Measurements from ENCODE around the gene SEC16A.

SEC16A gene

DNA sequence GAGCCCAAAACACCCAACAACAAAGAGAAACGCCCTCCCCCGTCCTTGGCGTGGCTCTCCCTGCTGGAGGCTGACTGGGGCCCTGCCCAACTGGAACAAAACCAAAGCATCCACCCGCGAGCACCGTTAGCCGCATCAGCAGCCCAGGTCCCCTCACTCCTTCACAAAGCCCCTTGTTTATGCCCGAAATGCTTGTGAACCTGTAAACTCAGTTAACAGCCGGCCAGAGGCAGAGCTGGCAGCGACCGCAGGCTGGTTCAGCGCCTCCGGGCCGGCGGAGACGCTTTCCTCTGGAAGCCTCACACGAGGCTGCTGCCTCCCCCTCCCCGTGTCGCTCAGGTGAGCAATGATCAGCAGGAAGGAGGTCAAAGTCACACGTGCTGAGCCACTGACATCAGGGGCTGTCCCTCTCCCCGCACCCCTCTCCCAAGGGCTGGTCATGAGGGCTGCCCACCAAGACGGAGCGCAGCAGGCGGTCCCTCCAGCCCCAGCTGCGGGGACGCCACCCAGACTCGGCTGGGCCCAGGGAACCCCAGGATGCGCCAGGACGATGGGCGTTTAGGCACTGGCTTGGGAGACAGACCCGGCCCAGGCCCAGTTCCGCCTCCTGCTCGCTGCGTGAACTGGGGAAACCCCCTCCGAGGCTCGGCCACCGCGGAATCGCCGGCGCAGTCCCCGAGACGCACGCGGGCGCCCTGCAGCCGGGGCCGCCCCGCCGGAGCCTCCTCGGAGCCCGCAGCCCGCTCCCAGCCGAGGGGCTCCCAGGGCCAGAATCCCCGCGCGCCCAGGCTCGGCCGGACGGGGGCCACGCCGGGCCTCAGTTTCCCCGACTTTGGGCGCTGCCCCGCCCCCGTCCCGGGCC lies 83.4 kb downstream of the SEC16A start:
- DNase-seq (ENCODE audit: low spot score), result peak; percentile 56

DNA sequence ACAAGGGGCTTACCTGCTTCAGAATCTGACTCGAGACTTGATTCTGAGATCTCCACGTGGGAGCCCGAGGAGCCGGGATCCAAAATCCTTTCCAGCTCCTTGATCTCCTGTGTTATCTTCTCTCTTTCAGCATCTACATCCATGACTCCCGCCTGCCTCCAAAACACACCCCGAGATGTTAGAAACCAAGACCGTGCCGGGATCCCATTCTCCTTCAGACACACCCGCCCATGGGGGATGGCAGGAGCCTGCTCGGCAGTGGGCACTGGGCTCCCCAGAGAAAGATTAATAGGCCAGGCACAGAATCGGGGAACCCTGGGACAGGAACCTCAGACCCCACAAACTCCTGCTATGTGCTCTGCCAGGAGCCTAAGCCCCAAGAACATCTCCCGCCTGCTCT lies 84.6 kb downstream of the SEC16A start:
- no peak for DNase-seq (ENCODE audit: low spot score)

DNA sequence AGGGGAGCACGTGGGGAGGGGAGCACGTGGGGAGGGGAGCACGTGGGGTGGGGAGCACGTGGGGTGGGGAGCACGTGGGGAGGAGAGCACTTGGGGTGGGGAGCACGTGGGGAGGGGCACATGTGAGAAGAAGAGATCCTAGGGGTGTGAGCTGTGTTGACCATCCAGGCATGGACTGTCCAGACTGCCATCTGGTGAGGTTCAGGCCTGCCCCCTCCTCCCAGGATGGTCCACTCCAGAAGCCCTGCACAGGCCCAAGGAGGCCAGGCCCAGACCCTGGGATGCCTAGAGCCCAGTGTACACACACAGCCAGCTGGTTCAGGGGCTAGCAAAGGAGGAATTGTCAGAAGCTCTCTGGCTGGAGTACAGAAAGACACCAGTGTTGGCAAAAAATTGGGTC lies 85.2 kb downstream of the SEC16A start:
- no peak for DNase-seq (ENCODE audit: low spot score)

DNA sequence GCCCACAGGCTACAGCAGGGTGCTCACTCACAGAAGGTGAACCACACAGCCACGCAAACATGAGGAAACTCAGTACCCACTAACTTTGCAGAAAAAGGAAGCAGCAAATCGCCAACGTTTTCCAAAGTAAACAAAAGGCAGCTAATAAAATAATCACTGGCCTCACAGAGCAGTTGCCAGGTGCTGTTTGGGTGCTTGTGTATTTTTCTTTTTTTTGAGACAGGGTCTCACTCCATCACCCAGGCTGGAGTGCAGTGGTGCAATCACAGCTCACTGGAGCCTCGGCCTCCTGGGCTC lies 86.7 kb downstream of the SEC16A start:
- DNase-seq (ENCODE audit: low spot score), result no peak

DNA sequence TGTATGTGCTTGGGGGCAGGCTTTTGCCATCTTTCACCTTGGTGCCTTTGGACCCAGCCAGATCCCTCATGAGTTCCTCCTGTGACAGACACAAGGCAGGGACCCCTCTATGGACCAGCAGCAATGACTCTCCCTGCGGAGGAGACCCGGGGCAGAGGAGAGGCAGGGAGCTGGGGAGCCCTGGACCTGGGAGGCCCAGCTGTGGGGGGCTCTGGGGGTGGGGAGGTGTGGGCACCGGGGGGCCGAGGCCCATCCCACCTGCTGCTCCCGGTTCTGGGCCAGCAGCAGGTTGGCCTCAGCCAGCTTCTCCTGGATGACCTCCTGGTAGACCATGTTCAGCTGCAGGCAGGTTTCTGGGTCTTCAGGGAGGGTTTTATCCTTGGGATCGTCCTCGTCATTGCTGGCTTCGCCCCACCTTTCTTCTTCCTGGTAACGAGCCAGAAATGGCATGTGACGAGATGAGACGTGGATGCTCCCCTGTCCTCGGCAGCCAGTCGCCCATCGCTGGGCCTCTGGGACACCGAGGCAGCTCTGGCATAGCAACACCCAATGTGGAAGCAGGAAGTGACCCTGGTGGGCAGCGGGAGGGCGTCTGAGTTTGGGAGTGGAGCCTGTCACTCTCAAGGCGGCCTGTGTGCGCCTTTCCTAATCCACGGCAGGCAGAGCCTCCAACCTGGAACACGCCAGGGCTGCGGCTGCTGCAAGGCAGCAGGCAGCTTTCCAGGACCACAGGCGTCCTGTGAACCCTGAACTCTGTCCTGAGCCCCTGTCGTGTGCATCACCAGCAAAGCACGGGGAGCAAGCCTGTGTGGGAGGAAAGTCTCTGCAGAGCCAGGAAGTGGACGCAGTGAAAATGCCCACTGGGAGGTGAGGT lies 87.3 kb downstream of the SEC16A start:
- no peak for DNase-seq (ENCODE audit: low spot score)

DNA sequence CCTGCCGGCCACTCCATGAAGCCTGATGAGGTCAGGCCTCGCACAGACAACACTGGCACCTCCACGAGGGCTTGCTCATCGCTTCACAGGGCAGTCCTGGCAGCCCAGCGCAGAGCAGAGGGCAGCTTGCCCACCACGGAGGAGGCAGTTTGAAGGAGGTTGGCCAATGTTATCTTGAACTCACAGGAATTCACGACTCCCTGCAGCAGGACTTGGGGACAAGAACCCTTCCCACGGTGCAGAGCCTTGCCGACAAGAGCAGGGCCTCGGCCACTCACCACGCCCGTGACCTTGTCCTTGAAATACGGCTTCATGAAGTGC lies 87.9 kb downstream of the SEC16A start:
- DNase-seq (ENCODE audit: low spot score), result no peak

DNA sequence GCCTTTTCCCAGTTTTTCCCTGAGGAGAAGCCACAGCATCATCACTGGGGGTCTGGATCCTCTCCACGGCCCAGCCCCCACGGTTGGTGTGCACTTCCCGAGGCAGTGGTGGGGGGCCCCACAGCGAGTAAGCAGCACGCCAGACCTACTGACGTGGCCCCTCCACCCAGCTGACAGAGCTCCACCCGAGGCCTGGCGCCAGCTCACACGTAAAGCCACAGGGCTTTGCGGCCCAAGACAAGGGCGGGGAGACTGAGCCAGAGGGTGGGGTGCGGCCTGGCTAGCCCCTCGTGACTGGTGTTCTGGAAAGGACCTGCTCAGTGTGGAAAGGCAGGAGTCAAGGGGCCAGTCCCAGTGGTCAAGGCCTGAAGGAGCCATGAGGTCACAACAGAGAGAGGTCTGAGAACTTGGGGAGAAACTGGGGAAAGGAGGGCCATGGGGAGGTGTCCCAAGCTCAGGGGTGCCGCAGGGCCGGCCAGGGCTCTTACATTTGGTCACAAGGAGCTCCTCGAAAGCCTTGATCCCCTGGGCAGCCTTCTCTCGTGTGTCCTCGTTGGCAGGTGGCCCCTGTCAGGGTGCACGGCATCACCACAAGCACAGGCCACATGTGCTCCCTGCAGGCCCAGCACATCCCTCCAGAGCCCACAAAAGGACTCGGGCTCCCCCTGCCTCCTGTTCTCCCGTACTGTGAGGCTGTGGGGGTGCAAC lies 88.4 kb downstream of the SEC16A start:
- DNase-seq (ENCODE audit: low spot score), result no peak

DNA sequence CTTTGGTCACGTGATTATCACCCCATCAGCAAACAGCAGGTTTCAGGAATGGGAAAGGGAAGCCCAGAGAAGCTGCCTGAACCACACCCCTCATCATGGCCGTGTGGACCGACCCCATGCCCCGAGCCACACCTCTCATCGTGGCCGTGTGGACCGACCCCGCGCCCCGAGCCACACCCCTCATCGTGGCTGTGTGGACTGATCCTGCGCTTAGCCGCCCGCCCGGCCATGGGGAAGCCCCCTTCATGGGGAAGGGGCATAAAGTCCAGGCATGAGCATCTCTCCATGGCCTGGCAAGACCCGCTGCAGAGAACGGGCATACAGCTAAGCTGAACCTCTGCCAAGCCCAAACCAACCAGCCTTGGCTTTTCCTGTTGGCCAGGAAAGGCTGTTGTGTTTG lies 89.3 kb downstream of the SEC16A start:
- no peak for DNase-seq (ENCODE audit: low spot score)

DNA sequence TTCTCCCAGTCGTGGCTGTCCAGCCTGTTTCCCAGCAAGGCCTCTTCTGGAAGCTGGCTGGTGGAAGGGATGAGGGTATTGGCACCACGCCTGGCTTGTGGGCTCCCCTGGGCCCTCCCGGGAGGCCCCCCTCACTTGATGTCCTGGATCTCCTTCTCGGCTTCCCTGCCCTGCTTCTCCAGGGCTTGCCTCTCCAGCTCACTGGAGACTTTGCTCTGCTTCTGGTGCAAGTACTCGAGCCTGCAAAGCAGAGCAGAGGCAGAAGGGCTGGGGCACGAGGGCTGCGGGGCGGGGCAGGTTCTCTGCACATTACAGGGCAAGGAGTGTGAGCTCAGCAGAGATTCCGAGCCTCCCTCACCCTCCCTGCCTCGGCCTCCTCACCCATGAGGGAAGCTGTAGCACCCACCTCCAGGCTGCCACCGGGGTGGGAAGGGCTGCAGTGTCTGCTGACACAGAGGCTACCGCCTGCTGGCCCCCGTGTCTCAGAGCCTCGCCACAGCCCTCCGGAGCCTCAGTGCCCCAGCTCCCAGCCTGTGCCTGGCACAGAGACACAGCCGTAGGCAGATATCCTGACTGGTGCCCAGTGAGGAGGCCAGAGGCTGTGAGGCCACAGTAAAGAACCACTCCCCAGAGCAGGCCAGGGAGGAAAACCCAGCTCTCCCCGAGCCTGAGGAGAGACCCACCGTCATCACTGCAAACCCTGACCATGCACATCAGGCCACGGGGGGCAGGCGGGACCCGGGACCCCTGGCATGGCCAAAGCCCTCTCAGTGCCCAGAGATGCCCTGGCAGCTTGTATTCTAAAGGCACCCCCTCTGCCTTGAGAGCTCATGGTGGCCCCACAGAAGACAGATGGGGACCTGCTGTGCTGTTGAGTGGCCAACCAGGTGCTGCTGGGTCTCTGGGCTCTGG lies 90.0 kb downstream of the SEC16A start:
- DNase-seq (ENCODE audit: low spot score), result no peak

DNA sequence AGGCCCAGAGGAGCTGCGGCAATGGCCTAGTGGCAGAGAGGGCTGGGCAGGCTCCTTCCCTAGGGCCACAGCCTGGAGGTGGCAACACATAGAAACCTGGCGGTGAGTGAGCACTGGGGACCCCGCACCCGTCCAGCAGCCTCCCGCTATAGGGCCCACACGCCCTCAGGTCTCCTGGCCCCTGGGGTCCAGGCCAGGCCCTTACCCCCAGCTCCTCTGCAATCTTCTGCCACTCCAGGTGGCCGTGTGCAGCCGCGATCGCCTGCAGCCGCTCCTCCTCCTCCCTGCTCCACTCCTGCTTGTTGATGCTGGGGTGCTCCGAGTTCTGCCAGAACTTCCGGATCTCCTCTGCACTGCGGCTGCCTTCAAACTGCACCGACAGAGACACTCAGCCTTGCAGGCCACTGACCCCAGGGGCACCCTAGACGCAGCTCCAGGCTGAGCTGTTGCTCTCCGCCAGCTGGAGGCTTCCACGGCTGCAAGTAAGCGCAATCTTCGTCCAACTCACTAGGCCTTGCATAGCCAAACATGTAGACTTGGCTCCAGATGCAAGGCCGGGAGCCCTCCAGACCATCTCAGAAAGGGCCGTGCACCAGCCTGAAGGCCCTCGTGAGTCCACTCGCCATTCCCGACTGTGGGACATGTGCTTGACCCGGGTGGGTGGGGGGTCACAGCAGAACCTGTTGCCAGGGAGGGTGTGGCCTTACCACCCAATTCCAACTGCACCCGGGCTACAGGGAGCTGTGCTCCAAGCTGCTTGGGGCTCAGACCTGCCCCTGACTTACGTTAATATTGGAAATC lies 90.9 kb downstream of the SEC16A start:
- no peak for DNase-seq (ENCODE audit: low spot score)
